ENCODE measurements around the gene NKD2. TPM values are rescaled to one million over a fixed set of nuclear protein-coding genes. Genes with fewer than 3 reads are reported as not detected.
A peak's percentile ranks its signal among the peaks of the same experiment; 100 is the strongest.

Gene NKD2
- total and polyA plus RNA-seq, 9 of the 15 experiments (the other 6 are each of a cell fraction or from before 2014, with no cell fraction given): 0.09 to 0.64 (median 0.27) TPM; not detected in 5

- no peak for TF ChIP-seq ATF2 (CRISPR knock-in tag; IDR thresholded peaks at IDR 0.05)
- no peak for TF ChIP-seq RREB1 (CRISPR knock-in tag; IDR thresholded peaks at IDR 0.05)
- no peak for TF ChIP-seq NFE2L1 (tag; IDR thresholded peaks at IDR 0.05; ENCODE audit: borderline replicate concordance, low read depth)
- no peak for TF ChIP-seq PHF20 (IDR thresholded peaks at IDR 0.05; ENCODE audit: partially characterized antibody)
- TF ChIP-seq SAP30 (IDR thresholded peaks at IDR 0.05; ENCODE audit: borderline replicate concordance, insufficient read depth, low read depth, low read length, poor library complexity, severe bottlenecking): no peak
- peak; percentile 50 for TF ChIP-seq CEBPG (CRISPR knock-in tag; IDR thresholded peaks at IDR 0.05)
- peak in 1 of 2 experiments; percentile 37; a peak in 1 of 4 replicates for TF ChIP-seq CEBPG (tag; conservative IDR thresholded peaks at IDR 0.05 in 1 of 2, IDR thresholded peaks at IDR 0.05 in 1 of 2)
- no peak for TF ChIP-seq PHF8 (IDR thresholded peaks at IDR 0.05; ENCODE audit: borderline replicate concordance, low read length)
- TF ChIP-seq BACH1 (tag; IDR thresholded peaks at IDR 0.05): no peak
- no peak for TF ChIP-seq FOXJ2 (tag; IDR thresholded peaks at IDR 0.05)
- no peak for TF ChIP-seq KDM1A (IDR thresholded peaks at IDR 0.05)
- no peak for TF ChIP-seq ZNF75A (CRISPR knock-in tag; IDR thresholded peaks at IDR 0.05)
- TF ChIP-seq ZNF3 (CRISPR knock-in tag; IDR thresholded peaks at IDR 0.05): no peak
- no peak for TF ChIP-seq ZNF121 (CRISPR knock-in tag; conservative IDR thresholded peaks at IDR 0.05)
- no peak for TF ChIP-seq CC2D1A (IDR thresholded peaks at IDR 0.05)
- no peak for TF ChIP-seq KLF10 (CRISPR knock-in tag; IDR thresholded peaks at IDR 0.05)
- TF ChIP-seq JUNB (CRISPR knock-in tag; conservative IDR thresholded peaks at IDR 0.05): no peak
- TF ChIP-seq MED1 (CRISPR knock-in tag; IDR thresholded peaks at IDR 0.05; ENCODE audit: borderline replicate concordance): no peak
- TF ChIP-seq MLLT1 (IDR thresholded peaks at IDR 0.05): peak in 1 of 2 experiments; percentile 67; a peak in 2 of 4 replicates
These were observed 44.7 kb upstream of the NKD2 start (continued) for GRCh38 chr5:963673-964531.

Data from K562 (cell line).